Retina (tissue), 1 donor: ENCODE results near the gene LRRC32.
A peak's percentile ranks its signal among the peaks of the same experiment; 100 is the strongest.

Source experiments
- DNase-seq: peaks from one replicate; pipeline ENCODE4 v3.0.0-alpha.2; 2016

The LRRC32 gene

DNA sequence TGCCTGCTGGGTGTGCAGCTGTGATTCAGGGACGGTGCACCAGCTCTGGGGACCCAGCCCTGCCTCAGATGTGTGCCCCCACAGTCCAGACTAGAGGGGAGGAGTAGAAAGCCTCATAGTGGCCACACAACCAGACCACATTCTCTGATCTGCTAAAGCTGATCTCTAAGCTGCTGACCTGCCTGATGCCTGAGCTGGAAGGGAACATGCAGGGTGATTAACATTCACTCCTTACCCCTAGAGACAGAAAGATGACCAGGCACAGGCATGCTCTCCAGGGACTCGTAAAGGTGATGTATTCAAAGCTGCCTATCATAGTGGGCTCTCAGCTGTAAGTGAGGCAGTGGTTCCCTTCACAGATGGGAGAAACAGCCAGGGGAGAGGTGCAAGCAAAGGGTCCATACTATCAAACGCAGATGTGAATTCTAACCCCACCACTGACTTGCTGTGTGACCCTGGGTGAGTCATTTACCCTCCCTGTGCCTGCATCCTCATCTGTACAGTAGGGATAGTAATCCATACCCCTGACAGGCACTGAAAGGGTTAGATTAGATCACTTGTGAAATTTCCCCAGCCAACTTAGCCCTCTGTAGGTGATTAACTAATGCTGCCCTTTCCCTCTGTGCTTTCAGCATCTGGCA lies 29.0 kb upstream of the LRRC32 start:
- no peak for DNase-seq

DNA sequence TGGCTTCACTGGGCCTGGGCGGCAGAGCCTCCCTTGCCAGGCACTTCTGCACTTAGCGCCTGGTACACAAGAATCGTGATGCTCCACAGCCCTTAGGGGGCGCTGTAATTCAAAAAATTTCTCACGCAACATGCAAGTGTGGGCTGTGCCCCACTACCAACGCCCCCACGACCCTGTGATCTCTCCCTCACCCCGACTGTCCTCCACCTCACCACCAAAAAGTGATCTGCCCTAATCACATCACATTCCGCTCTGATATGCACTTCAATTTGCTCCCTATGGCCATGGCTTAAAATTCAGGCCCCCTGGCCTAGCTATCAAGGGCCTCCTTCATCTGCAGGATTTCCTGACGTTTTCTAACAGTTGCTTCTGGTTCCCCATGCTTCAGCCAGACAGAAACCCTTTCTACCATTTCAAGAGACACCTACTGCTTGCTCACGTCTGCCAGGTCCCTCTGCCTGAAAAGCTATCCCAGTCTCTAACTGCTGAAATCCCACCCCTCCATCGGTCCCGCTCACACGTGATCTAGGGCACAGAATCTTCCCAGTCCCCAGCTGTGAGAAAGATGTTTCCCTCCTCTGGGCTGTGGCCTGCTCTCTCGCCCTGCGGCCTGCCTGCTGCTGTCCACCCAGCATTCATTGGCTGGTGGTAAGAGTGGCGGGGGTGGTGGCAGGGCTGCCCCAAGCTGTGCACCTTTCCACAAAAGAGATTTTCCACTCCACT lies 27.9 kb upstream of the LRRC32 start:
- DNase-seq = no peak

DNA sequence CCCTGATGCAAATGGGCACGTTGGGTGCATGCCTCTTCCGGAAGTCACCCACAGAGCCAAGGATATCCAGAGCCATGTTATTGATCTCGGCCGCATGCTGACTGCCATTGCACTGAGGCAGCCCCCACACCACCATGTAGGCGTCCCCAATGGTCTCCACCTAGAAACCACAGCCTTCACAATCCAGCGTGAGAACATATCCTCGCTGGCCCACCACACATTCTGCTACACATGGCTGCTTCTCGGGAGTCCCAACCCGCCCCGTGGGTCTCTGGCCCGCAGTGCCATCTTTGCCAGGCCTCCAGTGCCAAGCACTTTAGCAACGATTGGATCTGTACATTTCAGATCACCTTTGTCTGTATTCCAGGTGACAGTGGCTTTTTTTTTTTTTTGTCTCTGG lies 26.2 kb upstream of the LRRC32 start:
- no peak for DNase-seq

DNA sequence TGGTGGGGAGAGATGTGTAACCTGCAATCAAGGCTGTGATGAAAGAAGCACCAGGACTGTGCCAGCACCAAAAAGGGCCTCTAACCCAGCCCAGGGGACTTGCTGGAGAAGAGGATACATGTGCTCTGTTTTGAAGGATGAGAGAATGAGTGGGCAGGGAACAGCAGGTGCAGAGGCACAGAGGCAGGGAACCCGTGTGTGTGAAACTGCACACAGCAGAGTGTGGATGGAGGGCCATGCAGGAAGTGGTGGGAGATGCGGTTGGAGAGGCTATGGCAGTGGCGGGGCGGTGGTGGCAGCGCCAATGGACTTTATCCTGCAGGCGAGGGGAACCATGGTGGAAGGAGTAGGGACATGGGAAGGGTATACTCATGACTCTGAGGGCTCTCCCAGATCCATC lies 25.2 kb upstream of the LRRC32 start:
- no peak for DNase-seq

DNA sequence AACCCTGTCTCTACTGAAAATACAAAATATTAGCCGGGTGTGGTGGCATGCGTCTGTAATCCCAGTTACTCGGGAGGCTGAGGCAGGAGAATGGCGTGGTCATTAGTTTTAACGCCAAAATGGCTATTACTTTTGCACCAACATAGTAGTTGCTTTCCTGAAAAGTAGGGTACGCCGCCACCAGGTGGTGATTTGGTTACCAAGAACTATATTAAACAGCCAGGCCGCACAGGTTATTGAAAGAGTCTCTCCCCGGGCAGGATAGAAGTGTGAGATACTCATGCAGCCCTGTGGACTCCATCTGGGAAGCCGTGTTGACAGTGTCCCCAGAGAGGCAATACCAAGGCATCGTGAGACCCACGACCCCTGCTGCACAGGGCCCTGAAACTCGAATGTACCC lies 24.6 kb upstream of the LRRC32 start:
- no peak for DNase-seq

DNA sequence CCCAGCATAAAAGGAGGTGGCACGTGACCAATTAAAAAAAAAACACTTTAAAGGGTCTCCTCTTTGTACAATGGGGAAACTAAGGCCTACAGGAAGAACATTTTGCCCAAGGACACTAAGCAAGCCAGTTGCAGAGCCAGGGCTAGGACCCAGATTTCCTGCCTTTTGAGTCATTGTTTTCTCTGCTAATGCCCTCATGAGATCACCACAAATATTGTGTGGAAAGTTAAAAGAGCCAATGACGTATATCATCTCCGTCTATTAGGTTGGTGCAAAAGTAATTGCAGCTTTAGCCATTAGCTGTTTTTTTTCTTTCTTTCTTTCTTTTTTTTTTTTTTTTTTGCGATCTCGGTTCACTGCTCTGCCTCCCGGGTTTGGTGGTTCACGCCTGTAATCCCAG lies 24.1 kb upstream of the LRRC32 start:
- no peak for DNase-seq

DNA sequence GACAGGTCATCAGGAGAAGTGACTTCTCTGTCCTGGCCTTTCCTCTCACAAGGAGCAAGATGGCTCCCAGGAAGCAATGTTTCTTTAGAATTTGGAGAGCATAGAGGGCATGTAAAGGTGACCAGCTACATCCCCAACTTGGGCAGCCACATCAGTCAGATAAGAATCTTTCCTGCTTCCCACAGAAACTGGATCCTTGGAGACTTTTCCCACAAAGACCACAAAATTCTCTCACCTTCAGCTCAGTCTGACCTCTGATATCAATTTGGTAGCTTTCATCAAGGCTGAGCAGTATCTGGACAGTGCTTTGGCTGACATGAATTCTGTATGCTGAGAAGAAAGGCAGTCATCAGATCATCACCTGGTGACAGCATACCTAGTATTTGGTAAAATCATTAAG lies 23.3 kb upstream of the LRRC32 start:
- DNase-seq = no peak

DNA sequence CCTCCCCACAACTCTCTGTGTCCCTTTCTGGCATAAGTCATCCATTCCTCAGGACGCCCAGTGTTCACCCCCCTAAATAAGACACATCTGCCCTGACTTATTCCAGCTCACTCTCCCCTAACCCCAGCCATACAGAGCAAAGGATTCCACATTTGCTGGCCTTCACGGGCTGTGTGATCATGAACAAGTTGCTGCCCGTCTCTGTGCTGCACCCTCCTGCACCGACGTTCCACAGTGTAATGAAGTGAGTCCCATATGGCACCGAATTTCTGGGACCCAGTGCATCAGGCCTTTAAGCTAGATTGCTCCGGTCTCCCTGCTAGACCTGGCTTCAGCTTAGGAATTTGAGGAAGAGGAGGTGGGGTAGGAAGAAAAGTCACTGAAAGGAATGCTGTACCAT lies 22.4 kb upstream of the LRRC32 start:
- DNase-seq = no peak

DNA sequence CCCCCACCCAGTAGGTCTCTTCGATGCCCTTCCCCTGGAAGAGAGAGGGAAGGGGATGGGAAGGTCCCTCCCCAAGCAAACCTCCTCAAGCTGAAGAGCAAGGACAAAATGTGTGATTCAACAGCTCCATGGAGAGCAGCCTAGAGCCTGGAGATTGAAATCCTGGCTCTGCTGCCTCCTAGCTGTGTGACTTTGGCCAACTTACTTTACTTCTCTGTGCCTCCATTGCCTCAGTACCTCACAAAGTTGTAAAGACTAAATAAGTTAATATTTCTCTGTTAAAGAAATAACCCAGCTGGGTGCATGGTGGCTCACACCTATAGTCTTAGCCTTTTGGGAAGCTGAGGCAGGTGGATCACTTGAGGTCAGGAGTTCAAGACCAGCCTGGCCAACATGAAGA lies 21.1 kb upstream of the LRRC32 start:
- DNase-seq = no peak

DNA sequence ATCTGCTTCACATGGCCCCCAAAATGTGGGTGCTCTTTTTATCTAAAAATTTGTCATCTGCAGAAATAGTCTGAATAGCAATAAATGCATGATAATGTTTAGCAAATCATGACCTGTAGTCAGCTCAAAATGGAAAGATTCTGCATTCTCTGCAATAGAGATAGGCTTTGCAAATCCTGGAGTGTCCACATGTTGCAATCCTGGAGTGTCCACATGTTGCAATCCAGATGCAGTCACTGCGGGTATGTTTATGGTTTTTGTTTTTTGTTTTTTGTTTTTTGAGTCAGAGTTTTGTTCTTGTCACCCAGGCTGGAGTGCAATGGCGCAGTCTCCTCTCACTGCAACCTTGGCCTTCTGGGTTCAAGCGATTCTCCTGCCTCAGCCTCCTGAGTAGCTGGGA lies 20.2 kb upstream of the LRRC32 start:
- no peak for DNase-seq

DNA sequence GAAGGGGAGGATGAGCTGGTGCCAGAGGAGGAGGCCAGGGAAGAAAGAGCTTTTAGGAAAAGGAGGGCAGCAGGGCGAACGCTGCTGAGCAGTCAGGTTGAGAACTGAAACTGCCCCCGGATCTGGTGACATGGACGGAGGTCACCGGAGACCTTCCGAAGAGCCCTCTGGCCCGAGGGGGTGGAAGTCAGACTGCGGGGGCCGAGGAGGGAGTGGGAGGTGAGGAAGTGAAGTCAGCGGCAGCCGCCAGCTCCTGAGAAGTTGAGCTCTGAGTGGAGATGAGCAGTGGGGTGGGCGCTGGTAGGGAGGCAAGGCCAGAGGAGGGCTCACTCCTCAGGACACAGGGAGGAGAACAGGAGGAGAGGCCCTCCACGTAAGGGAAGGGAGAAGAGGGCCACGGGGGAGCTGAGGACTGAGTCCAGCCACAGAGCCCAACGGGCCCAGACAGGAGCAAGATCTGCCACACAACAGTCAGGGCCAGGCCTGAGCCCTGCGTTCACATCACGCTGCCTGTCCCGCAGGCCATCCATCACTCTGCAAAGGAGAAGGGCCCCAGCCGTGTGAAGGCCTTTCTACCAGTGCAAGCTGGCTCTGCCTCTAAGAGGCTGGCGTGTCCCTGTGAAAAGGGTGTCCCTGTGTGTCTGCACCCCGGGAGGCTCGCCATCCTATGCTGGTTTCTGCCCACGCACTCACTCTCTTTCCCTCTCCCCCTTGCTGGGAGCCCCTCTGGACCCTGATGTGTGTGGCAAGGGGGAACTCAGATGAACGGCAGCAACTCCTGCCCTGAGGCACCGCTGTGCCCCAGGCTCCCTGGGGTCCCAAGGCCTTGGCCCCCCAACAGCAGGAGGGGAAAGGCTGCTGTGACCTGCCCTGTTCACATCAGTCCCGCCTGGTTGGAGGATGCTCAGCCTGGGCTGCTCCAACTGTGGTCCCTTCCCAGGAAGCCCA lies 19.0 kb upstream of the LRRC32 start:
- DNase-seq = no peak

DNA sequence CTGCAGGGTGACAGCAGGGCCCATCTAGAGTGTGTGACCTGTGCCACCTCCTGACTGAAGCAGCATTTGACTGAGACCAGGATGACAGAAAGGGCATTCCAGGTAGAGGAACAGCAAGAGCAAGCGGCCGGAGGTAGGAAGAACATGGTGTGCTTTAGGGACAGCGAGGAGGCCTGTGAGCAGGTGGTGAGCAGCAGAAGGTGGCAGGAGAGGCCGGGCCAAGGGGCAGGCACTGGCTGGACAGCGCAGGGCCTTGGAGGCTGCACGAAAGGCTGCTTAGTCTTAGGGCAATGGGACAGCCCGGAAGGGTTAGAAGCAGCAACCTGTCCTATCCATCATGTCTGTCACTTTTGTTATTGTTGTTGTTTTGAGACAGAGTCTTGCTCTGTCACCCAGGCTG lies 17.6 kb upstream of the LRRC32 start:
- DNase-seq = no peak

DNA sequence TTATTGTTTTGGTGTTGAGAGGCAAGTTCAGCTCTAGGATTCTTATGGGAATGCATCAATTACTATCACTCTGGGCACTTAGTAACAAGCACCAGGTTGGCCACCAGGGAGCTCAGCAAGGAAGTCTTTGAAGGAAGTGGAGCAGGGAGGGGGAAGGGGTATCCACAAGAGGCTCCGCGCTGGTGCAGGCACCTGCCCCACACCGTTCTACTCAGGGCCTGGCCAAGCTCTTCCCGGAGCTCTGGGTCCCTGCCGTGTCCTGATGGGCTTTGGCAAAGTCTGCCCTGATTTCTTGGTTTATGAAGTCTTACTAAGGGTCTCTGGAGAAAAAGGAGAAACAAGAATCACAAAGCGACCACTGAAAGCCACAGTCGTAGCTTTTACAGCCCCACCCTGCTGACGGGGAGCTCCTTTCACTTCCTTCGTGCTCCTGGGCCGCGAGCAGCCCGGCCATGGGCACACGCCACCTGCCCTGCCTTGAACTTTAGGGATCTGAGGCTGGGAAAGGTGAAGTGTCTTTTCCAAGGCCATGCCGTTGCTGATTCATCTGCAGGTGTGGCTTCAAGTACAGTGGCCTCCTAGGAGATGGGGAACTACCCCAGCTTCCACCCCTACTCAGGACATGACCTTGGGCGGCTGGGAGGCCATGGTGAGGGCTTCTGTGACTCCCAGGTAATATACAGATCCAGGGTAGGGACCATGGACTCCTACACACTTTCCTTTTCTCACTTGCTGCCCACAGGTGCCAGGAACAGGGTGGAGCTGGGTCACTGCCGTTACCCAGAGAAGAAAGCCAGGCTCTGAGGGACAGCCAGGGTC lies 15.9 kb upstream of the LRRC32 start:
- DNase-seq = no peak

DNA sequence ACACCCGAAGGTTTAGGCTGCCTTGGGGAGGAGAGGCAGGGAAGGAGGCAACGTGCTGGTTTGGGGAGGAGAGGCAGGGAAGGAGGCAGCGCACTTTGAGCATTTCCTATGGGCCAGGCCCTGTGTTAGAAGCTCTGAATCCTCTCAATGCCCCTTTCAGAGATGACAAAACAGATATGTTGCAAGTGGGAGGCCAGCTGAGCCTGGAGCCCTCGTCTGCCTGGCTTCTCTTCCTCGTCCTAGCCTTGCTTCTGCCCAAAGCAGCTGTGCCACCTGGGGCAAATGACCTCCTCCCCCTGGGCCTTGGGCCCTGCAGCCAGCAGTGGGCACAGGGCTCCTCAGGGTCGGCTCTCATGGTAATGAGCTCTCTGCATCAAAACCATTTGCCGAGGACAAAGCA lies 15.3 kb upstream of the LRRC32 start:
- no peak for DNase-seq

DNA sequence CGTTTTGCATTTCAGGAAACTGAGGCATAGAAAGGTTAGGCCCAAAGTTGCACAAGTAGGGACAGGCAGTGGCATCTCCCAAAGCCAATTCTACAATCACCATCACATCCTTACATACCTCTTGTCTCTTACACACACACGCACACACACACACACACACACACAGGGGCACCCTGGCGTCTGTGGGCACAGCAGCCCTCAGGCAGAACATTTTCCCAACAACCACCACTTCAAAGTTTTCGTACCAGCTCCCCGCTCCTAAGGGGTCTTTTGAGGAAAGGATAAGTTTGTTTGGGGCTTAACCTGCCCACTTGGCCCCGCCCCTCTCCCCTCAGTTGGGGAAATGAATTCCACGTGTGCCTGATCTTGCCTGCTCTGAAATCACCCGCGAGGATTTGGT lies 14.7 kb upstream of the LRRC32 start:
- no peak for DNase-seq

DNA sequence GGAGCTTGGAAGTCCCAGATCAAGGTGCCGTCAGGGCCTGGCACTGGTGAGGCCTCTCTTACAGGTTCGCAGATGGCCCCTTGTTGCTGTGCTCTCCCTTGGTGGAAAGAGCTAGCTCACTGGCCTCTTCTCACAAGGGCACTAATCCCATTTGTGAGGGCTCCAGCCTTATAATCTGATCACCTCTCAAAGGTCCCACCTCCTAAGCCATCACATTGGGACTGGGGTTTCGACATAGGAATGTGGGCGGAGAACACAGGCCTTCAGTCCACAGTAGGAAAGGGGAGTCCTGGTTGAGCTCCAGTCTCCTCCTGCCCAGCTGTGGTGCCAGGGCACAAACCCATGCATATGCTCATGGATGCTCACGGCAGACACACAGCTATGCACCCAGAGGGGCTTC lies 14.0 kb upstream of the LRRC32 start:
- no peak for DNase-seq

DNA sequence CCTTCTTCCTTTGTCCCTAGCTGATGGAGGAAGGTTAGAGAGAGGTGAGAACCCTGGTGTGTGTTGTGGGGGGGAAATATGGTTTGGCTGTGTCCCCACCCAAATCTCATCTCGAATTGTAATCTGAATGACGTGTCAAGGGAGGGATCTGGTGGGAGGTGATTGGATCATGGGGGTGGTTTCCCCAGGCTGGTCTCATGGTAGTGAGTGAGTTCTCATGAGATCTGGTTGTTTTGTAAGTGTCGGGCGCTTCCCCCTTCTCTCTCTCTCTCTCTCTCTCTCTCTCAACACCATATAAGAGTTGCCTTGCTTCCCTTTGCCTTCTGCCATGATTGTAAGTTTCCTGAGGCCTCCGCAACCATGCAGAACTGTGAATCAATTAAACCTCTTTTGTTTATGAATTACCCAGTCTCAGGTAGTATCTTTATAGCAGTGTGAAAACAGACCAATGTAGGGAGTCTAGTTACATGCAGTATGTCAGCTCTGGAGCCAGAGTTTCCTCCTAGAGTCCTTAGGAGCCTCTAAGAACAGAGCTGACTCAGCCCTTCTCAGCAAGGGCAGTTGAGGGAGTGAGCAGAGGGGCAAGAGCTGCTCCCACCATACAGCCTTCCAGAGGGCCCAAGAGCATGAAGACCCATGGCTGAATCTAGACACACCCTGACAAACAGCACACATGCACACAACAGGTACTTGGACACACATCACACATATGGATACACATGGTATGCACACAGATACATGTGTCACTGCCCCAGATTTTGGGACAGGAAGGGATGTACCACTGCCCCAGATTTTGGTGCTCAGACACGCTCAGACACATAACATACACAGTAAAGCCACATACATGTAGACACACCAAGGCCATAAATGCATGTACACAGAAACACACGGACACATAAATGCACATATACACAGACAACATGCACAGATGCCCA lies 12.9 kb upstream of the LRRC32 start:
- no peak for DNase-seq

DNA sequence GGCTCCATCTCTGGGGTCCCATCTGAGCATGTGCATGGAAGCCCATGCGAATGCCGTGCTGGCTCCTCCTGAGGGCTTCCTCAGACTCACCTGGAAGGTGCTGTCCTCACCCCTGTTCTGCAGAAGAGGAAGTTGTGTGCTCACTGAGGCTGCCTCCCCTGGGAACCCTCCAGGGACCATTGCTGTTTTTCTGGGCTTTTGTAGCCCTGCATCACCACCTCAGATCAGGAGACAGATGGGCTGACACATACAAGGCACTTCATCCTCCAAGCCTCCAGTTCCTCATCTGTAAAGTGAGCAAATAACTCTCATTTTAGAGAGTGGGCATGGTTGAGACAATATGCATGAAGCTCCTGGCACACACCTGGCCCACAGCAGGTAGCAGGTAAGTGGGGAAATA lies 12.1 kb upstream of the LRRC32 start:
- no peak for DNase-seq

DNA sequence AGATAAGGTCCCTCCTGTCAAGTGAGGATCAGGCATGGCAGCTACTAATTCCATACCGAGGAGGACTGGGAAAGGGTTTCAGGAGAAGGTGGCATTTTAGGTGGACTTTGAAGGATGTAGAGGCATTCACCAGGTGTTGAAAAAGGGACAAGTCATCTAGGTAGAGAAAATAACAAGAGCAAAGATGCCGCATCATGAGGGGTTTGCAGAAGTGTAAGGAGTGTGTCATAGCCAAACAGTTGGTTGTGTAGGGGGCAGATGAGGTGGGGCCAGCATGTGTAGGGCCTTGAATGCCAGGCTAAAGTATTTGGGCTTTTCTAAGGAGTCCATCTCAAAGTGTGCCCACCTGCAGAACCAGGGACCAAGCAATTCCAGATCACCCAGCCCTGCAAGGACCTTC lies 11.6 kb upstream of the LRRC32 start:
- no peak for DNase-seq

DNA sequence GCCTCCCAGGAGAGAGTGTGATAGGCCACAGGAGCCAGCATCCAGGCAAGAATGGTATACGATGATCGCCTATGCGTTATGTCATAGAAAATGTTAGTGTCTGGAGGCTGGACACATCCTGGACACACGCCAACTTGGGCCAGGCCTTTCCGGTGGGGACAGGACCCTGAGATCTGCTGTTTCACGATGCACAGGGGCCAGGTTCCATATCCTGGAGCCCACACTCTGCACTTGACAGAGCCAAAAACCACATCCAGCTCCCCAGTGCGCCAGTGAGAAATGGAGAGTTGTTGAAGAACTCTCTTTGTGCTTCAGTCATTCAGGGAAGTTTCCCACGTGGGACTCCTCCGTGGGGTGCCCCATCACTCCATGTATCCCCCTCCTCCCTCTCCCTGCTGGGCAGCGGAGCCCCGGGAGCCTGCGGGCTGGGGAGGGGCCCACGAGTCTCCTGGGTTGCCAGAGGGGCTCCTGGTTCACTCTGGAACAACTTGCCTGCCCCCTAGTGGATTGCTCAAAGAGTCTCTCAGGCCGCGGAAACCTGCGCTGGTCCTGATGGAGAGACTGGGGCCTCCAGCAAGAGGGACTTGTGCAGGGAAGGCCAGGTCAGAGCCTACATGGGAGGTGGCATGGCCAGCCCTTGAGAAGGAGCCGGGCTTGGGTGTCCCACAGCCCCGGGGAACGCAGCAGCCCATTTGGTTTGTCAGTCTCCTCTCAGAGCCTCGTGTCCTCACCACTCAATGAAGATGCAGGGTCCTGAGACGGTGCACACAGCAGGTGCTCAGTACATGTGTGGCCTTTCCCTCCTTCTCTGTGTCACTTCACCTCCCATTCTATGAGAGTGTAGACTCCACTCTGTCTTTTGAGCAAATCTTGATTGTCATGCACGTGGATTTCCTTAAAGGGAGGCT lies 10.2 kb upstream of the LRRC32 start:
- peak; percentile 83 for DNase-seq

DNA sequence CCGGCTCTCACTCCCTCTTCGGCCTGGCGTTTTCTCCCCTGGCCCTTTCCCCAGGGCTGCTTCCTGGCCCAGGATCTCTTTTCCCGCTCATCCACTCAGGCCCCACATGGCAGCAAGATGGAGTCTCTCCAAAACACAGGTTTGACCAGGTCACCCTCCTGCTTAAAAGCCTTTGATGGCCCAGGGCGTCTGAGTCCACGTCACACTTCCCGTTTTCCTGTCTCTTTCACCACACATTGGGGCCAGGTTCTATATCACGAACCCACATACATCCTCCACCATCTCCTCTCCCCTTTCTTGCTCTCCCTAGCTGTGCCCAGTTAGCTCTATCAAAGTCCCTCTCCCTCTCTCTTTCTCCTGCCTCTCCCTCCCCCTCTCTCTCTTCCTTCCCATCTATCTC lies 7.8 kb upstream of the LRRC32 start:
- no peak for DNase-seq
